CD4-positive, alpha-beta T cell treated with Interferon gamma for 1 hour (primary cell): Measurements from ENCODE around the gene AGER.
"Not testable (repeated sequence)": the region's sequence is repeated elsewhere in the genome, so short reads cannot be mapped to it uniquely, and the experiment has no call there.

Source experiments
- DNase-seq: peaks from one replicate; pipeline ENCODE4 v3.0.0-alpha.2; 2020

AGER gene

DNA sequence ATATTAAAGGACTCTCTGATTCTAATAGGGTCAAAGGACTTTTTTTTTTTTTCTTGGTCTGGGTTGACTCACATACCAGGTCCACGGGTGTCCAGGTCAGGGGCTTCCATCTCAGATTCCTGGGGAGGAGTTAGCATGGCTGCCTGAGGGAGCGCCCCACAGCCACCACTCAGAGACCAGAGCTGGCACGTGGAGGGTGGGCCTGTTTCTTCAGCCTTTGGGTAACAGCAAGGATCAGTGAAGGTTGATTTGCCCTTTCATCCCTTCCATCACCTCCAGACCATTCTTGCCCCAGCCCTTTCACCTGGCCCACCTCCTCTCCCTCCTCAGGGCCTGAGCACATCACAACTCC lies 14.3 kb upstream of the AGER start:
- no peak for DNase-seq

DNA sequence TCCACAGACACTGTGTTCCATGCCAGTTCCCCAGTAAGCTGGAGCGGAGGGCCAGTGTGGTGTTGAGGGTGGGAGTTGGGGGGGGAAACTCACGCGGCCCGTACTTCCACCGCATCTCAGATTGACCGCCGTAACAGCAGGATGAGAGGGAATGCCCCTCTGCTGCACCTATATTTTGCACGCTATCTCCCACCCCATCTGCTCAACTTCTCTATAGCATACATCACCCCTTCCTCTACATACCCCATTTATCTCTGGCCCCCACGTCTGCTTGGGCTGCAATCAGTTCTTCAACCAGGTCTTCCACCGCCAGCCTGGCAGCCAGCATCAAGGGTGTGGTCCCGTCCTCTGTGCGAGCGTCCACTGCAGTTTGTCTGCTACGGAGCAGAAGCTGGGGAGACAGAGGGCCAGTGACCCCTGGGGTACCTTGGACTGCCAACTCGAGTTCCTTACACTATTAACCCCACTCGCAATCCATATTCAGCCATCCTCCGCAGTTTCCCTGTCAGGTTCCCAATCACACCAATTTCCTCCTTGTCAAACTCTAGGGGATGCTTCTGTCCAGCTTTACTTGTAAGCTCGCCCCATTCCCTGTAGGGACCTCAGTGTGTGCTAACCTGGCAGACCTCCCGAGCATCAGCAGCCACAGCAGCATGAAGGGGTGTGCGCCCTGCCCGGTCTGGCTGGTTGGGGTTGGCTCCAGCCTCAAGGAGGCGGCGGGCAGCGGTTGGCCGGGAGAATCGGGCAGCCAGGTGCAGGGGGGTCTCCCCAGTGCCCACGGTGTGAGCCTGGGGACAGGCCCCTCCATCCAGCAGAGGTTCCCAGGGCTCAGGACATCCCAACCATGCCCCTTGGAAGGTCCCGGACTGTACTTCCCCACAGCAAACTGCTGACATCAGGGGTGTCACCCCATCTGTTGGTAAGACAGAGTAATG lies 12.9 kb upstream of the AGER start:
- DNase-seq, result peak; percentile 51

DNA sequence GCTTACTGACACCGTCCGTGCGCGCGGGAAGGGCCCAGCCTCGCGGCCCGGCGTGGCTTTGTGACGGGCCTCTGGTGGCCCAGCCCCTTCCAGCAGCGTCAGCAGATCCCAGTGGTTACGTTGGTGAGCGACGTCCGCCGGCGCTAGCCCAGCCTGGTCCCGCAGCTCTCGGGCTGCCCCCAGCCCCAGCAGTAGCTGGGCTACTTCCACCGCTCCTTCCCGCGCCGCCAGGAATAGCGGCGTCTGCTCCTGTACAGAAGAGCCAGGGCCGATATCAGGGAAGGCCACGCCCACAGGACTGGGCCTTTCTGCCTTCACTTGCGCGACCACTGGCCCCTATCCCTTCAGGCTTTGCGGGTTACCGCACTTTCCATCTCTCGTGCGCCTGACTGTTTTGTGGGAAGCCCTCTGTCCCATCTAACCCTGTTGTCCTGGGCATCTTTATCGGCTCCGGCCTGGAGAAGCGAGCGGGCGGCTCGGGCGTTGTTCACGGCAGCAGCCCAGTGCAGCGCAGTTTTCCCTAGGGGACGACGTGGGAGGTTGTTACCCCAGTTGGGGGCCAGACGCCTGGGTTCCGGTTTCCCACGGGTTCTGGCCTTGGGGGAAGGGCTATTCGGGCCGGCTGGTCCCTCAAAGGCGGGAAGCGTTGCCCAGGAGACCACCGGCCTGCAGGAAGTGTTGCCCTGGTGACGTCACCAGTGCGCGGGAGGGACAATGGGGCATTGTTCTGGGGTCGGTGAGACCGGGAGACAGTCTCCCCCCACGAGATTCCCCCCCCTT lies 12.0 kb upstream of the AGER start:
- DNase-seq, result peak; percentile 87

DNA sequence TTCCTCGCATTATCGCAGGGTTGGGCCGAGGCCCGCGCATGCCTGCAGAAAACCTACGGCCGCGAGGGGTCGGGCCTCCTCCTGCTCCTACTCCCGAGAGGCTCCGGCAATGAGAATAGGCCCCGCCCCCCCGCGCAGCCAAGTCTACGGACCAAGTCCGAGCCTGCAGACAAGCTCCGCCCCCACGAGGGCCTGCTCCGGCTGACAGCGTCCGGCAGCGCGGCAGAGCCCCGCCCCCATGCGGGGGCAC lies 11.5 kb upstream of the AGER start:
- peak; percentile 100 for DNase-seq

DNA sequence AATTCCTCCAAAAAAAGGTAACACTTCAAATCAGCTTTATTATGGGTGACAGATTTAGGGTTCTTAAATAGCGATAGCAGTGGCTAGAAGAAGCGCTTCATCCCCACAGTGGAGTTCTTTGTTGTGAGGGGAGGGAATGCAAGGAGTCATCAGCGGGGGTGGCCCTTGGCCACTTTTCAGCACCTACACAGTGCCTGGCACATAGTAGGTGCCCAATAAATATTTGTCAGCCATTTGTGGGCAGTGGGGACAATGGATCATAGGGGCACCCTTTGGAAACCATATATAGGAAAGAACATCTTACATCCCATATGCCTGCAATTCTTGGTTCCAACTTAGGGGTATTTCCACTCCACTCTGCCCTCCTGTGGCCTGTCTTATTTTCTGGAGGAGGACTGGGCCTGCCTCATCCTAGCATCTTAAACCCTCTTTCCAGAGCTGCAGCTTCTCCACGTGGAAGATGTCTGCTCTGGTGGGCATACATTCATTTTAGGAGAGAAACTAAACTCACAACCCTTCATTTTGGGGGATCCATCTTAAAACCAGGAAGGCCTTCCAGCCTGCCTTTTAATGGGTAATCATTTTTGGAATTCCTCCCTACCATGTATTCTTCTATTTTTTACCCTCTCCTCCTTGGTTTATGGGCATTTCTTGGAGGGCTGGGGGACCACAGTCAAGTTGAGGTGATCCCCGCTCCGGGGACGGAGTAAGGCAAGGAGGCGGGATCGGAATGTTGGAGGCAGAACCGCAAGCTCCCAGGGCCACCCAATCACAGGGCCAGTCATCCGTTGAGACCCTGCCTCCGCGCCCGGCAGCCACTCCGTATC lies 11.0 kb upstream of the AGER start:
- DNase-seq, result no peak

DNA sequence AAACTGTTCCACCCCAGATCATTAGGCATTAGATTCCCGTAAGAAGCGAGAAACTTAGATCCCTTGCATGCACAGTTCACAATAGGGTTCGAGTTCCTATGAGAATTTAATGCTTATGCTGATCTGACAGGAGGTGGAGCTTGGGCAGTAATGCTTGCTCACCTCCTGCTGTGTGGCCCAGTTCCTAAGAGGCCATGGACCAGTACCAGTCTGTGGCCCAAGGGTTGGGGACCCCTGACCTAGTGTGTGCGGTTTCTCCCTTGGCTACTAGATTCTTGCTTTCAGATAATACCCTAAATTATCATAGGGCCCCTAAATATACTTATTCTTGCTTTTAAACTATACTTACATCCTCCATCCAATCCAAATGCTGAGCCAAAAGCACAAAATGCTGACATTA lies 10.3 kb upstream of the AGER start:
- no peak for DNase-seq

DNA sequence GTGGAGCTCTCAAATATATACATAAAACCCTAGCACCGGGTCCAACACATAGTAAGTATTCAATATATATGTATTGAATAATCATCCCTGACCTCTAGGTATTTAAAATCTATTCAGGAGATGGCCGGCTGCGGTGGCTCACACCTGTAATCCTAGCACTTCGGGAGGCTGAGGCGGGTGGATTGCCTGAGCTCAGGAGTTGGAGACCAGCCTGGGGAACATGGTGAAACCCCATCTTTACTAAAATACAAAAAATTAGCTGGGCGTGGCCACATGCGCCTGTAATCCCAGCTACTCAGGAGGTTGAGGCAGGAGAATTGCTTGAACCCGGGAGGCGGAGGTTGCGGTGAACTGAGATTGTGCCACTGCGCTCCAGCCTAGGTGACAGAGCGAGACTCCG lies 9.0 kb upstream of the AGER start:
- DNase-seq, result not testable (repeated sequence)

DNA sequence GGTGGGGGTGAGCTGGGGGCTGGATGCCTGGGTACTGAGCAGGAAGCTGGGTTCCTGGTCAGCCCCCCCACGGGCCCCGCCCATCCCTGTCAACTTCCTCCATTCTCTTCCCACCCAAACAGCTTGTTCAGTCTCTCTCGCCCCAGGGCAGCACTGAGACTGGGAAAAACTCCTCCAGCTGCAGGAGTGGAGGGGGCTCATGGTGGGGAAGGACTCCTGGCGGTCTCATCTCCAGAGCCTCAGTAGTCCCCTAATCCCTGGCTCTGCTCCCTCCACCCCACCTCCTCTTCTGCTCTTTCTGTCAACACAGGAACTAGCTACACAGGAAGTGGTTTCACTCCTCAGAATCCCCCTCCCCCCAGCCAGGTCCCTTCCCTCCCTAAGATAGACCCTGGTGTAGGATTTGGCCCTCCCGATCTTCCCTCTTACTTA lies 8.6 kb upstream of the AGER start, which contains the start of gene GPSM3:
Gene GPSM3, minus strand, starts transcription at position 36 of the 432 bp plus-strand sequence. CDS start 130 bp downstream, outside the sequence.
- DNase-seq, result peak; percentile 55

DNA sequence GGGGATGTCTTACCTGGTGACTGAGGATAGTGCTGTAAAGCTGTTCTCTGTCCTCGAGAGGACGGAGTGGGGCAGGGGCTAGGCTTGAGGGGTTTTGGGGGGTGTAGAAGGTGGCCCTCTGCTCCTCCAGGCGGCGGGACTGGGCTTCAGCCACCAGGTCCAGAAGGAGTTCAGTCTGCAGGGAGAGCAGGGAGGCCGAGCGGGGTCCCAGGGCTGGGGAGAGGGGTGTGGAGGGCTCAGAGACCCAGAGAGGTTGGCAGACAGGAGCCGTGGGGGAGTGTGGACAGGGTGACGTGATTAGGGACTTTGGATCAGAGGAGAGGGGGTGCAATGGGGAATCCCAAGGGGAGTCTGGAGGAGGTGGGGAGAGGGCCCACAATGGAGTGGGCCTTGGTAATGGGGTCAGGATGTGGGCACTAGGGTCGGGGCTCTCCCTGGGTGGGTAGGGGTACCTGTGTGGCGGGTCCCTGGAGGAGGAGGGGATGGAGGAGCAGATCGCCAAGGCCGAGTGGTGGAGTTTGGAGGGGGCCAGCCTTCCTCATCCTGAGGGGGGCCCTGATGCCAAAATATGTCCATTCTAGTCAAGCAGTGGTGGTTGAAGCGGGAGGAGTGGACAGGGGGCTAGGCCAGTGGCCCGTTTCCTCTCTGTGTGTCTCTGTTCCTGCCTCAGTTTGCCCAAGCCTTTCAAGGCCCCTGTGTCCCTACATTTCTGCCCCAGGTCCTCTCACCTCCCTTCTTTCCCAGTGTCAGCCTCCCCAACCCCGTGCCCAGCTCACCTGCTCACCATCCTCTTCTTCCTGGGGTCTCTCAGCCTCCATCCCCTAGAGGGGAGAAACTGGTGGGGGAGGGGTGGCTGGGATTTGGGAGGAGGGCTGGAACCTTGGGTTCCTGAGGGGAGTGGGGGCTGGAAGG lies 7.9 kb upstream of the AGER start:
- DNase-seq, result peak; percentile 43

DNA sequence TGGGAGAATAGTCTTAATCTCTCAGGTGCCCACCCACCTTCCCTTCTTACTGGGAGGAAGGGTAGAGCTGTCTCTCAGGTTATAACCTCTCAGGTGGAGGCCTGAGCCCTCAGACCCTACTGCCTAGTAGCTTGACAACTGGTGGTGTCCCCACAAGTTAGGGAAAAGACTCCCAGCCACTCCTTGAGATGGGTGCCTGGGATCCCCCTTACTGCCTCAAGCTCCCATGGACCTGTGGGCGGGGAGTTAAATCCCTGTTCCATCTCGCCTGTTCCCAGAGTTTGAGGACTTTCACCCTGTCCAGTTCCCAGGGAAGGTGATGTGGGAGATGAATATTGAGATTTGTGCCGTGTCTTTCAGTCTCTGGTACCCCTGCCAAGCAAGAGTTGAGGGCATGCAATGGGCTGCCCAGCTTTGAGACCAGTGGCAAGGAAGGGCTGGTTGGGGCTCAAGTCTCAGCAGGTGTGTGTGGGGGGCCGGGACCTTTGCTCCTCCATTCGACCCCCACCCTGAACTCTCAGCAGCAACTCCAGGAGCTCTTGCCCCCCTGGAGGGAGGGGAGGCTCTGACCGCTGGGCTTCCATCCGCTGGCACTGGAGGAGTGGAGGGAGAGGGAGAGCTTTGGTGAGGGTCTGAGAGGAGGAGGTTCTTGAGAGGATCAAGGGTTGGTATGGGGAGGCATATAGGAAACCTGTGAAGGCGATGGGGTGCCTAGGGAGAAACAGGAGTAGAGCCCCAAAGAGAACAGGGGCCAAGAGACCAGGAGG lies 7.0 kb upstream of the AGER start:
- DNase-seq, result no peak

DNA sequence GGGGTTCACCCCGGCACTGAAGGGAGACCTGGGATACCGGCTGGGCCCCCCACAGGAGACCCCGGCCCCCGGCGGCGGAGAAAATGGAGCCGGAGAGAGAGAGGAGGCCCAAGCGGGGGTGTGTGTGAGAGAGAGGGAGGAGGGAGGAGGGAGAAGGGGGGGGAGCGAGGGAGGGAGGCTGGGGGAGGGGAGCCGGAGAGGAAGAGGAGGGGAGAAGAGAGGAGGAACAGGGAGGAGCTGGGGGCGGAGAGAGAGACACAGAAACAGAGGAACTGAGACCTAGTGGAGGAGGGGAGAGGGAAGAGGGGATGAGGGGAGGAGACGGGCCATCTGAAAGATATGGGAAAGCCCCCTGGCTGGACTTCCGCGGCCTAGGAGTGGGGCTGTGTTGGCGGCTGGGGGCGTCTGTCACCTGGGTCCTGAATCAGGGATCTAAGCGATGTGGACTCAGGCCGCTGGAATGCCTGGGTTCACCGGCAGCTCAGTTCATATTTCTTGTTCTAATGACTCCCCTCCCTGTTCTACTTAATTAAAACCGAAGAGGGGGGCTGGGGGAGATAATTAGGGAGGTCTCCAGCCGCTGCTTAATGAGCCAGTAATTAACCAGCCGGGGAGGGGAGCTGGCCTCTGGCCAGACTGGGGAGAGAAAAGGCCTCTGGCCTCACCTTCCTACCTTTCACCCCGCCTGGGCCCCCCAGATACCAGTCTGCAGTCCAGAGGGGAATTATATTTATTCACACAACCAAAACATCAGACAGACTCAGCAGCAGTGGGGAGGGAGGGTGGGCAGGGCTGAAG lies 6.2 kb upstream of the AGER start, which contains the start of gene PBX2:
Gene PBX2, minus strand, starts transcription at position 149 of the 798 bp plus-strand sequence. CDS start 287 bp downstream, outside the sequence.
- peak; percentile 93 for DNase-seq

DNA sequence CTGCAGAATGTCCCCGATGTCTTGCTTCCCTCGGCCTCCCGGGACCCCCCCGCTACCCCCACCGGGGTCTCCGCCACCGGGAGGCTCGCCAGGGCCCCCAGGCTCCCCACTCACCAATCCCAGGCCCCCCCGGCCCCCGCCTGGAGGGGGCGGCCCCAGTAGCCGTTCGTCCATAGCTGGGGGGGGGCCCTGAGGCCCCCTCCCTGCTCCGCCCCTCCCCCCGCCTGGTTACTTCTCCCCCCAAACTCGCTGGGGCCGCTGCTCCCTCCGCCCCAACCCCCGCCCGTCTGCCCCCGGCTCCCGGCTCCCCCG lies 5.6 kb upstream of the AGER start:
- no peak for DNase-seq

DNA sequence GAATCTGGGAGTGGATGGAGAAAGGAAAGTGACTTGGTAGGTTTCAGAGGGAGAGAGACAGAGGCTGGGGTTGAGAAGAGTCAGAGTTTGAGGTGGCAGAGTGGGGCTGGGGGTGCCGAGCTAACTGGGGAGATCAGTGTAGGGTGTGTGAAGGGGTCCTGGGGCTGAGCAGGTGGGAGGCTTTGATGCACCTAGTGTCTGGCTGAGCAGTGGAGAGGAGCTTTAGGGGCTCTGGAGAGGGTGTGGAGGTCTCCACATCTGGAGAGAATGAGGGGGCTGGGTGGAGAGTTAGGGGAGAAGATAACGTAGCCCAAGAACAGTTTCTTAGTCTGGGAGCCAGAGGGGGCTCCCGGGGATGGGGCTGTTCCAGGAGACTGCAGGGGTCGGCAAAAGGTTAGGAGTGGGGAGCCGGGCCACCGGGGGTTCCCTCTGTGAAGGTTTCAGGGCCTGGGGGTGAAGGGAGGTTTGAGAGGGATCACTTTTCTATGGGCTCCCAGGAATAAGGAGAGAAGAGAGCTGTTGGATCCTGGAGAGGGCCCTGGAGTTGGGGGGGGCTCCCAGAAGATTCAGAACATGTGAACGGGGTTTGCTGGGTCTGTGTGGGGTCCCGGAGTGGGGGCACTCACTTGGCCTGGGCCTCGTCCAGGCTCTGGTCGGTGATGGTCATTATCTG lies 5.2 kb upstream of the AGER start:
- DNase-seq, result no peak

DNA sequence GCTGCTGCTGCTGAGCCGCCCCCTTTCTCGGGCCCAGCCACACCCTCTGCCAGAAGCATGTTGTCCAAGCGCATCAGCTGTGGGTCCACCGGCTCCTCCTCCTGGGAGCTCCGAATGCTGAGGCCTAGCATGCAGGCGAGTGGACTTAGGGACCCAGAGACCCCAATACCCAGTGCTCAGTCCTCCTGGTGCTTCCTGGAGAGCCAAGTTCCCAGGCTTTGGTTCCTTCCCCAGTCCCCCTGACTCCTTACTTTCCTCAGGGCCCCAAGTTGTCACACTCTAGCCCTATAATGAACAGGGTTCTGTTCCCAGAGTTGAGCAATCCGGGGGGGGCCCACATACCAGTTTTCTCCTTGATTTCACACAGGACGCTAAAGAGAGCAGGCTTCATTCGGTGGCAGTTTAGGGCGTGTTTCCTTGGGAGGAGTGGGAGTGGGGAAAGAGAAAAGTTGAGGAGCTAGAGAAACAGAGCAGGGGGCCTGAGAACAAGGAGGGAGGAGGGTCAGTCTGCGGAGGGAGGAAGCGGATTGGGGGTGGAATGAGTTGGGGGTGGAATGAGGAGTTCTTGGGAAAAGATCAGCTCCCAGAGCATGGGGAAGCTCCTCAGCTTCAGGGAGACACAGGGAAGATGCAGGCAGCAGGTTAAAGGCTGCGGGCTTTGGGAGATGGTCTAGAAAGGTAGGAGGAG lies 4.5 kb upstream of the AGER start:
- DNase-seq, result no peak

DNA sequence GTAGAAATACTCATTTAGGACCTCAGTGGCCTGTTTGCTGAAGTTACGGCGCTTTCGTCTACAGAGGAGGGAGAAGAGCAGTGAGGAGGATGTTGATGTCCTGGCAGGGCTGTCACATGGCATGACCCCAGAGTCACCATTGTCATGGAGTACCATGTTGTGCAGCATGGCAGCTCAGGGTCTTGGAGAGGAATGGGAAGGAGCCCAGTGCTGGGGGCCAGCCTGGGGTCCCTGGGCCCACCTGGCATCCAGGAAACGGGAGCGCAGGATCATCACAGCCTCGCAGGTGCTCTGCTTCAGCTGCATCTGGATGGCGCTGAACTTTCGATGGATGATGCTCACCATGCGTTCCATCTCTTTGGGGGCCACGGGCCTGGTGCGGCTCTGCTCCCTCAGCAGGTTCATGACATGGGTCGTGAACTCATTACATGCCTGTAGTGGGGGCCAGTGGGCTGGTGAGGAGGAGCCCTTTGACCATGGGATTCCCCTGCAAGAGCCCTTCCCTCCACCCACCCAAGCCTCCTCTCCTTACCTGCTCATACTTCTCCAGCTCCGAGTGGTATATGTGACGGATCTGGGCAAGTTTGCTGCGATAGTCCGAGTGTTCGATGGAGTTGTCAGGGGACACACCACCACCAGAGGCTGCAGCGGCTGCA lies 3.8 kb upstream of the AGER start:
- DNase-seq, result not testable (repeated sequence)

DNA sequence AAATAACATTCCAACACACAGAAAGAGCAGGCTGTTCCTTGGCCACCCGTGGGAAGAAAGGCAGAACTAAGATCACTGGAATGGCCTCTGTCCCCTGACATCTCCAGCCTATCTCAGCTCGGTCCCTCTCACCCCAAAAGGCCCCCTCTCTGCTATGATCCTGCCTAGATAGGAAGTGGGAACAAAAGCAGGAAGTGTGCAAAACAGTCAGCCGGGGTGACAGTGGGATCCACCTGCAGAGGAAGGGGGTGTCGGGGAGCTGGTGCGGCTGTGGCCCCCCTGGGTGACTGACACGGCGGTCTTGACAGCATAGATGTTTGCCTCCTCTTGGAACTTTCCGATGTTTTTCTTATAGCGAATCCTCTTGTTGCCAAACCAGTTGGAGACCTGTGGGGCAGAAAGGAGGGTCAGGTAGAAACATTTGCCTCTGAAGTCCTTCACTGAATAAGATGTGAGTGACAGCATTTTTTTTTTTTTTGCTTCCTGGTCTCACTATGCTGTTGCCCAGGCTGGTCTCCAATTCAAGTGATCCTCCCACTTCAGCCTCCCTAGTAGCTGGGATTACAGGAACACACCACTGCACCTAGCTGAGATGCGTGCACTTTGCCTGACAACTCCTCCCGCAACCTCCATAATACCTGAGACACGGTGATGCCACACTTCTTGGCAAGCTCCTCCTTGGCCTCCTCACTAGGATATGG lies 3.1 kb upstream of the AGER start:
- no peak for DNase-seq

DNA sequence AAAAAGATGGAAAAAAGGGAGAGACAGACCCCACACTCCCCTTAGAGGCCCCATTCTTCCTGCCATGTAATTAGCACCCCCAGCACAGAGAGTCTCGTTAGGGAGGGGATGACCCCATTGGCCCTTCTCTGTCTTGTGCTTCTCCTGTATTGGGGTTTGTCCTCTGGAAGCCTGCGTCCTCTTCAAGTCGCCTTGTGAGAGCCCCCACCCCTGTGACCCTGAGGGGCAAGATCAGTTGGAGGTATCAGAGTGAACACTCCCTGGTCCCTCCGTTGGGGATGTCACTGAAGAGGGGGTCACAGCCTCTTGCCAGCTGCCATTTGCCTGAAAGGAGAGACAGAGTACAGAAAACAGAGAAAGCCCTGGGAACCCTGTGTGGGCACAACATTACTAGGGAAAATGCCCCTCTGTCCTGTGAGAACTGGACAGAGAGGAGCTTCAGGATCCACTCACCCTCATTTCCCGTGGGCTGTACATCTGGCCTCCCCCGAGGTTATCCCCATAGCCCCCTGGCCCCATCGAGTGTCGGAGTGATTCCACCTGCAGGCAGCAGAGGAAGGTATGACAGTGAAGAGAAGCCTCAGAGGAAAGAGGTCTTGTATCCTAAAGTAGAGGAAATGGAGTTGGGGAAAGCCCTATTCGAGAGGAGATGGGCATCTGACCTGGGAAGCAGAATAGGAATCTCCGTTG lies 2.2 kb upstream of the AGER start:
- not testable (repeated sequence) for DNase-seq
